Inferior parietal cortex (tissue), 1 donor: ENCODE measurements around the gene MYLIP.

Experiments used
- DNase-seq: peaks from one replicate; pipeline ENCODE4 v3.0.0-alpha.2; 2016; ENCODE audit errors: extremely low spot score

MYLIP gene

DNA sequence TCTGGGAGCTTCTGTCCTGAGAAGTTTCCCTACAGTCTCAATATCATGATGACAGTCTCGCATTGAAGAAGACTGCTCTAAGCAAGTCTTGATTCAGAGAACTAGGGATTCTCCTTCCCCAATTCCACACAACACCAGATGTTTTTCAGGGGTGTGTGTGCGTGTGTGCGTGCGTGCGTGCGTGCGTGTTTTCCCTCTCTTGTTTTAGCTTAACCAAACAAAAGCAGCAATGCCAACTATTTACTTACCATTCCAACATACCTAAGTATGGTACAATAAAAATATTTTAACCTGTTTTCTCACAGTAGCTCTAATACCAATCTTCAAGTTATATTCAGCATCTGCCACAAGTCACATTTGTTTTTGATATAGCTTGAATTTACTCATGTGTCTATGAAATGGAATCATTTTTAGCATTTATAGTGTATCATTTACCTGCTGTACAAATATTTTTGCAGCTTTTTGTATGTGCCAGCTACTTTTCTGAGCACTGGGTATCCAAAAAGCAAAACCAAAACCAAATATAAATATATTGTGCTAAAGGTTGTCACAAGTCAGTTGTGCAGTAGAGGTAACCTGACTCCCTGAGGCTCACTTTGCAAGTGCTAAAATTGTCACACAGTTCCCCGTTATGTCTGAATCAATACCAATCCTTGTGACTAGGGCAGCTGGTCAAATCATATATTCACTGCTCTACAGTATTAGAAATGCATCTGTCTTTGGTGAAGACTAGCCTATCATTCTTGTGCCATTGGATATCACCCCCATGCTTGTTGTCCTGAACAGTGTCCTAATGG is 21.7 kb upstream of the MYLIP start:
- no peak for DNase-seq

DNA sequence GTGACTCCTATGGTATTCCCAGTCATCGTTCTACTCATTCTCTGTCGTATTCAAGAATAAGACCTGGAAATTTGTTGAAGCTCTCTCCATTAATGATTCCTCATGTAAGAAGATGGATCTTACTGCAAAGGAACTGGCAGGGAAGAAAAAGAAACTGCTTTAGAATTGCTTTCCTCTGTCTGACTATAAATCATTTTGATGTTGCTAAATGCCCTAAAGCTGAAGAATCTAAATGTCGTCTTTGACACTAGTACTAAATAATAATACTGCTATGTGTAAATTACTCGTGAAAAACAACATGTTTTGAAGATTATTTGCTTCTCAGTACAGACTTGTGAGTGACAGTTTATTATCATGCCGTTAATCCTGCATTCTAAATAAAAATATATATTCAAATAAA is 20.5 kb upstream of the MYLIP start:
- DNase-seq: no peak

DNA sequence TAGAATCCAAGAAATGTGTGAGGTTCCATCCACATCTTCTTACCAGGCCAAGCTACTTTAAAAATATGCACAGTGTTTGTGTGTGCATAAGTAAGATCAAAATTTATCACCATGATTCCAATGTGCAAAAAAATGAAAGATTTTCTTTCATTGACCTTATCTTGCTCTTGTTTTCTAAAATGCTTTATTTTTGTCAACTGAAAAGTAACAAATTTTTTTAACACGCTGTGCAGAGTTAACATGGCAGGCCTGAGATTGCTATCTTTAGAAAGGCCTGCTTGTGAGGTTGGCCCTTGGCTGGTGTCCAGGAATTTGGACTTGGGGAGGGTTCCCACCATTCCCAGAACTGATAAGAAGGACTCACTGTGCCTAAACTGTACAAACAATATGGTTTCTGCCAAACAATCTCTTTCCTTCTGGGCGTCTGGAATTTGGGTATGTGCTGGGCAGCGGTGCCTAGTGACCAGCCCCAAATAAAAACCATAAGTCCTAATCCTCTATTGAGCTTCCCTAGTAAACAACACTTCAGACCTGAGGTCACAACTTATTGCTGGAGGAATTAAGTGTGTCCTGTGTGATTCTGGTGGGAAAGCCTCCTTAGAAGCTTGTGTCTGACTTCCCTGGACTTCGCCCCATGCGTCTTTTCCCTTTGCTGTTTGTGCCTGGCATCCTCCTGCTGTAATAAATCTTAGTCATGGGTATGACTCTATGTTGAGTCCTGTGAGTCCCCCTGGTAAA is 19.8 kb upstream of the MYLIP start:
- DNase-seq: no peak

DNA sequence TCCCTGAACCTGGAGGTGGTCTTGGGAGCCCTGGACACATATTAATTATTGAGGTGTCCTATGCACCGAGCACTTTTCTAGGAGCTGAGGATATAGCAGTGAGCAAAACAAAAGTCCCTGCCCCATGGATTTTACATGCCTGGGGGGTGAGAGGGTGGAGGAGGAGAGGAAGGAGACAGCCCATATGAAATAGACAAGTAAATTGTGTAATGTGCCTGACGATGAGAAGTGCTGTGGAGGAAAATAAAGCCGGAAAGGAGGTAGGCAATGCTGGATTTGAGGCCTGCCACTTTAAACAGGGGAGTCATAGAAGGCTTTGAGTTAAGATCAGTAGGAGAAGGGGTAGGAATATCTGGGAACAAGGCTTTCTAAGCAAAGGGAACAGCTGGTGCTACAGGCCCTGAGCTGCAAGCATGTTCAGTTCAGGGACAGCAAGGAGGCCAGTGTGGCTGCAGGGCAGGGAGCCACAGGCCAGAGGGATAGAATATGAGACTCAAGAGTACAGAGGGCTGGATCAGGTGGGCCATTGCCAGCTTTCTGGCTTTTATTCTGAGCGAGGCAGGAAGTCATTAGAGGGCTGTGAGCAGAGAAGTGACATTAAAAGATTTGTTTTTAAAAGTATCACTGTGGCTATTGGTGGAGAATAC is 19.1 kb upstream of the MYLIP start:
- no peak for DNase-seq

DNA sequence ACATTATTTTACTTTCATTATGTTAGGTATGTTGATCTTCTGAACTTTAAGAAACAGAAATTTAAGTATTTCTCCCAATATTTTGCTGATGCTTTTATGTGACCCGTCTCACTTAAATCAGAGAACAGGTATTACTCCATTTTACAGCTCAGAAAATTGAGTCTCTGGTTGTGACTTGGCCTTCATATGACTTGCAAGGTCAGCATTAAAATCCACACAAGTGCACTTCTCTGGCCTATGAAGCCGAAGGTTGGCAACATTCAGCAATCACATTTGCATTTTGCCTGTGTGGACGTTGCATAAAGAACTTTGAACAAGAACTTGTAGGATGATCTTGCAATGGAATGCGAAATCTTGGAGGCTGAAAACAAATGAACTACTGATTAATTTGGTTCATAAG is 10.1 kb upstream of the MYLIP start:
- DNase-seq: no peak

DNA sequence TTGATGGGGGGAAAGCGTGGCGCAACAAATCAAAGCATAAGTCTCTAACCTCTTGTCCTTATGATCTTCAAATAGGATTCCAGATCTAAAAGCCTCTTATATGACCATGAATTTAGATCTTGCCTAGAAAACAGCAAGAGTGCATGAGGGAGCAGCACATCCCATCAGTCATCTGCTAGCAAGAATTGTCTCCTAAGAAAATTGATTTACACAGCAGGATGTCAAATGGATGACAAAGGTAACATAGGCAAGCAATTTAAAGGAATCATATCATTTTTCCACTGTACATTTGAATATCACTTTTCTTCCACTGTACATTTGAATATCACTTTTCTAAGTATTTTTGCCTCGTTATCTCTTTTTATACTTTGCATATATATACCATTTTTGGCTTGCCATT is 7.5 kb upstream of the MYLIP start:
- DNase-seq: no peak

DNA sequence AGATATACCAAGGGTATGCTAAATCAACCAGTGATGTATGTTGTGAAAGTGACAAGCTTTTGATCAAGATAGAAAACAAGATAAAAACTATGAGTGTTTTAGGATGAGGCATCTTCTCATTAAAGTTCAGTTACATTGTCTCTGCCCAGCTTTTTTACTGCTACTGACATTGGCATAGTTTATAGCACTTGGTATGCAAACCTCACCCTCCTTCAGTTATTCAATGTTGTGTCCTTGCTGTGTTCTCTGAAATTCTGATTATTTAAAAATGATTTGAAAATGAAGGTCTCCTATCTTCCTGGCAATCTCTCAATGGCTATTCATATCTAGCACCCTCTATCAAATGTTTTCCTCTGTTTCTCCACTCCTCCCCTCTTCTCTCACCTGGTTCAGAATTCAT is 6.7 kb upstream of the MYLIP start:
- no peak for DNase-seq

DNA sequence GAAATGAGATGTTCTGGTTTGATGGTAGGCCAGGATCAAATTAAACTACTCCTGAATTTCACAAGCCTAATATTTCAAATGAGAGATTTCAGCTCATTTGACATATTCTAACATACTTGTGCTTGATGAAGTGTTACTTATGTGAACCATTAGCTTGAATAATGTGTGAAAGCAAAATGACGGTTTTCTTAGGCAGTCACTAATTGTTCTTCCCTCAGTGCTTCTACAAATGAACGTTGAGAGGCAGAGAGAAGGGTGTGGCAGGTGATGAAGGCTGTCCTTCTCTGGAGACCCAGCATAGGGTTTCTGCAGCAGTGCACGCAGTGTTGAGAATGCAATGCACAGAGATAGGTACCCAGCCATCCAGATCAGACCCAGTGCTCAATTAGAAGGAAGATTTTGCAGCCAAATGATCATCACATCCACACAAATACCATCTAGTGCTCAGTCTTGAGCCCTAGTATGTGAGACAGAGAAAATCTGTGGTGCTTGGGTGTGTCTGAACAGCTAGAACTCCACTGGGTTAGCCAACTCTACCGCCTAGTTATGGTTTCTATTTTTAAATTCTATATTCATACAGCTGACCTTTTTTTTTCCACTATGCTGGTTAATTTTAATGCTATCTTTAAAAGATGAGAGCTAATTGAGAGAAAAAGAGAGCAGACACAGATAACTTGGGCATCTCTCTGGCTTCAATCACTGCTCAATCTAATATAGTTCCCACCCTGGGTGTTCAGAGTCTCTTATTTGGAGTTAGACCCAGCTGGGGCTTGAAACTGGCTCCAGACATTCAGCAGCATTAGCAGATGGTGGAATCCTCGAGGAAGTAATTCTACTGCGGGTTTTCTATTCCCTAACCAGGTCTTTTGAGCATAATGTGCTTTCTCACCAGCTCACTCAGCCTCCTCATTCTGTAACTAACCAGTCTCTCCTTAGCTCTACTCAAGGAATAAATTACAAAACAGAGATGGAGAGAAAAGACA is 4.4 kb upstream of the MYLIP start:
- DNase-seq: no peak

DNA sequence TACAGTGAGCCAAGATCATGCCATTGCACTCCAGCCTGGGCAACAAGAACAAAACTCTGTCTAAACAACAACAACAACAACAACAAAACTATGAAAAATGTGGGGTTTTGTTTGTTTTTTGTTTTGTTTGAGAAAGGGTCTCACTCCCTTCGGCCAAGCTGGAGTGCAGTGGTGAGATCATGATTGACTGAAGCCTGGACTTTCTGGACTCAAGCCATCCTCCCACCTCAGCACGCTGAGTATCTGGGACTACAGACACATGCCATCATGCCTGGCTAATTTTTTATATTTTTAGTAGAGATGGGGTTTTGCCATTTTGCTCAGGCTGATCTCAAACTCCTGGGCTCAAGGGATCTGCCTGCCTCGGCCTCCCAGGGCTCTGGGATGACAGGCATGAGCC is 2.8 kb upstream of the MYLIP start:
- no peak for DNase-seq

DNA sequence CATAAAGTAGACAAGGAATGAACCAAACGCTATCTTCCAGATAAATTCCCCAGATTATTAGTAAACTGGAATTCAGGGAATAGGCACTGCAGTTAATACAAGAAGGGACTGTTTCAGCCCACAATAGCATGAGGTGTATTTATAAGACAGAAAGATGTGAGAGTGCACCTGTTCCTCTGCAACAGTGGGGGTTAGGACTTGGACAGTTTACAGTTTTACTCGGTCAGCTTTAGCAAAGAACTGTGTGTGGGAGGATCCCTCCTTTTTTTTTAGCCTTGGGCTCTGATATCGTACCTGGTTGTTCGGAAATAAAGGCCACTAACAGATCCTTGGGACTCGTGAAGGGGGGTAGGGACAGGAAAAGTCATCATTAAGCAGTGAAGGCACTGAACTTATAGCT is 2.0 kb upstream of the MYLIP start:
- no peak for DNase-seq

DNA sequence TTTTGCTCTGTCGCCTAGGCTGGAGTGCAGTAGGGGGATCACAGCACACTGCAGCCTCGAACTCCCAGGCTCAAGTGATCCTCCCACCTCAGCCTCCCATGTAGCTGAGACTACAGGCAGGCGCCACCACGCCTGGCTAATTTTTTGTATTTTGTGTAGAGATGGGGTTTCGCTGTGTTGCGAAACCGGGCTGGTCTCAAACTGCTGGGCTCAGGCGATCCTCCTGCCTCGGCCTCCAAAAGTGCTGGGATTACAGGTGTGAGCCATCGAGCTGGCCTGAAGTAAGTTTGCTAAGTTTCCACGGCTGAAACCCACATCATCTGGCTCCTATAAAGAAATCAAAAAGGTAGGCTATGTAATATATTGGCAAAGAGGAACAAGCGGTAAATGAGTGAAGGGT is 1.4 kb upstream of the MYLIP start:
- no peak for DNase-seq

DNA sequence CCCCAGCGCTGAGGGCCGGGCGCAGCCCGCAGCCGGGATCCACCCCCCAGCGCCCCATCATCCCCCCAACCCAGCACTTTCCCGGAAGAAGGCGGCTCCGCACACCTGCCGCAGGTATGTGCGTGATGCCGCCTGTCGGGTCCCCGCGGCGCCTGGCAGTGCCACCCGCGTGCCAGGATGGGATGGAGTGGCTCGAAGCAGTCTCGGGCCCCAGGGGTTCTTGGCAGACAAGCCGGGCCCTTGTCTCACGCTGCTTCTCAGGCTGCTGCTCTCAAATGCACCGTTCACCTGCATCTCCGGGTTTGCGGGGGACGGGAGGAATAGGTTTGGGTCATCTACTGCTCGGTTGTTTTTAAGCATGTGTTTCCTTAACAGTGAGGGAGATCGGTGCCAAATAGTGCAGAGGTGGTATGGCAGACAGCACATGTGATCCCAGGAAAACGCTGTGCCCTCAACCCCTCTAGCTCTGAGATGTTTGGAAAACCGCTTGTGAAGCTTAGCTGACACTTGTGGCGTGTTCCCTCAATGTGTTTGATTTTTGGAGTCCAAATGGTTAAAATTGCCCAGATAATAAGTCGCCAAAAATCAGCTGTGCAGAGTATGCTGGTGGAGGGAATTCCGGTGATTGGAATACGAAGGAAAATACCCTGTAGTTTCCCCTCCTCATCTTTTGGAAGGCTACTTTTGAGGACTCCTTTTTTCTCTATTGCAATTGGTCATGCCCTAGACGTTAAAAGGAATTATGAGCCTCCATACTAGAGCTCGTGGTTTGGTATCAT is 926 bp downstream of the MYLIP start:
- peak; percentile 55 for DNase-seq

DNA sequence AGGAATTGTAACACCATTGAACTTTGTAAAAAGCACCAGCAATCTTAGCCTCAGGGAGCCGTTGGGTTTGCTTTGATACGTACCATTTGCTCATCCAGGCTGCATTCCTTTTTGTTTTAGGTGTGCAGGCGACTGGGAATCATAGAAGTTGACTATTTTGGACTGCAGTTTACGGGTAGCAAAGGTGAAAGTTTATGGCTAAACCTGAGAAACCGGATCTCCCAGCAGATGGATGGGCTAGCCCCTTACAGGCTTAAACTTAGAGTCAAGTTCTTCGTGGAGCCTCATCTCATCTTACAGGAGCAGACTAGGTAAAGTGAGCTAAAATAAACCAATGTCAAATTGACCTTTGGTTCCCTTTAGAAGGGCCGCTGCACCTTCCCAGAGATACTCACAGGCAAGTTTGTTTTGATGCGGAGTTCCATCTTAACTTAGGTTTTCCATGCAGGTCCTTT is 1.6 kb downstream of the MYLIP start:
- DNase-seq: peak; percentile 40

DNA sequence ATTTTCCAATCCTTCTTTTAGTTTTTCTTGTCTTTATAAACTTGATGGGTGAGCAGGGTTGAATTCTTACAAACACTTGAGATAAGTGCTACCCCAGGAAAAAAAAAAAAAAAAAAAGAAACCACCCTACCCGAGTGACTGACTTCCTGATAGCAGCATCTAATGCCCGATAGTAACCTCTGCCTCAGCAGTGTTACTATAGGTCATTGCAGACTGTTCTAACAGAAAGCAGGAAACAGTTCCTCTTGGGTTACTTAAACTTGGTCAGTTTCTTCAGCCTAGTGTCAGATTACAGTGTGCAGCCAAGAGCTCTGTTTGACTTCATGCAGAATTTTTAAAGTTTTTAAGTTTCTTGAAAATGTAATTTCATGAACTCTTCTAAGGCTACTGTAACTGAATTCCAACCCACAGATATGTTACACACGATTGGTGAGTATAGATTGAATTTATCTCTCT is 2.1 kb downstream of the MYLIP start:
- peak; percentile 66 for DNase-seq

DNA sequence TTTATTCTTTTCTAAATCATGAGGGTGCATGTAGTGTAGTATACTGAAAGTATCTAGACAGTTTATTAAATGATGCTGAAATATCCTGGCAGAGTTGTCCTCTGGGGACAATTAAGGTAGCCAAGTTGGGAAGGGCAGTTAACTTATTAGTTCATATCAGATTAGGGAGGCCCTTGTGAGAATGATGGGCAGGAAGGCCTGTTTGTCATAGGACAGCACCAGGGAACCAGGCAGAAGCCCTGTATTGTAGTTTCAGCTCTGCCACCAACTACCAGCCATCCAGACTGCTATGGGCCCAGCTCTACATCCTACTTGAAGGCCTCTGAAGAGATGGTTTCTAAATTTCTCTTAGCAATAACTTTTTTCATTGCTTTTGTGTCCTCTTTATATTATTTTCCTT is 4.0 kb downstream of the MYLIP start:
- DNase-seq: no peak

DNA sequence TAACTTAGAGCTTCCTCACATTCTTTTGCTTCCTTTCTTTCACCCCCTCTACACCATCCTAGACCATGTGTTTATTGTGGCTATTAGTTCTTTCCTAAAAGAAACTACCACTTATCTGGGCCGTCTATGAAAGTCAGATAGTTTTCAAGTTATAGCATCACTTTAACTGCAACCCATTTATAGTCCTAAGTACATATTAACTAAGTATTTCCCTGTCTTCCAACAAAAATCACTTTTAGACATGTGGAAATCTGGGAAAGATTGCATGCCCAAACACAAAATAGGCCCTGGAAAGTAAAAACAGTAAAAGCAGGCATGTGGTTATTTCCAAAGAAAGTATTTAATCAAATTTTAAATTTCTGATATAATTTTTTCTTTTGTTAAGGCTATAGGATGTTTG is 5.5 kb downstream of the MYLIP start:
- no peak for DNase-seq

DNA sequence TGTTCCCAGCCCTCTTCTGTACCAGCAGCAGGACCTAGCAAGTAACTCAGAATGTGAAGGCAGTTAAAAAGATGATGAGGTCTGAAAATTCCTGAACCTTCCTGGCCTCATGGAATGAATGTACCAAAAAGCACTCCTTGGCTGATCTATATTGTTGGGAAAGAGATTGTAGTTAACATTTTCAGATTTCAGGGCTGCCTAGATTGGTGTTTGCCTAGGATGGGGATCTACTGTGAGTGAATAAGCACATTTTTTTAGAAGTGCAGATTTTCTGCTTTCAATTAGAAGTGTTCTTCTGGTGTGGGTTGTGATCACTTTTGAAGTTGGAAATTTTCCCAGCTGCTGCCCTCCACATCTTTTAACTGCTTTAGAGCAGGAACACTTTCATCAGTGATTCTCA is 6.2 kb downstream of the MYLIP start:
- DNase-seq: no peak

DNA sequence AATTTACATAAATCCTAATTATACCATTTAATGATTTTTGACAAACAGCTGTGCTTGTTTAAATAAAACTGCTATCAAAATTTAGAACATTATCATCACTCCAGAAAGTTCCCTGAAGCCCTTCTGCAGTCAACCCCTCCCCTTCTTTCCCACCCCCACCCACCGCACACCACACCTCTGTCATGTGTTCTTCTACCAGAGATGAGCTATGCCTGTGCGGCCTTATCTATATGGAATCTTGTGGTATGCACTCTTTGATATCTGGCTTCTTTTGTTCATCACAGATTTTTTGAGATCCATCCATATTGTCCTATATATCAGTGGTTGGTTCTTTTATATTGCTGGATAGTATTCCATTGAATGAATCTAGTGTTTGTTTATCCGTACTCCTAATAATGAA is 7.2 kb downstream of the MYLIP start:
- DNase-seq: no peak

DNA sequence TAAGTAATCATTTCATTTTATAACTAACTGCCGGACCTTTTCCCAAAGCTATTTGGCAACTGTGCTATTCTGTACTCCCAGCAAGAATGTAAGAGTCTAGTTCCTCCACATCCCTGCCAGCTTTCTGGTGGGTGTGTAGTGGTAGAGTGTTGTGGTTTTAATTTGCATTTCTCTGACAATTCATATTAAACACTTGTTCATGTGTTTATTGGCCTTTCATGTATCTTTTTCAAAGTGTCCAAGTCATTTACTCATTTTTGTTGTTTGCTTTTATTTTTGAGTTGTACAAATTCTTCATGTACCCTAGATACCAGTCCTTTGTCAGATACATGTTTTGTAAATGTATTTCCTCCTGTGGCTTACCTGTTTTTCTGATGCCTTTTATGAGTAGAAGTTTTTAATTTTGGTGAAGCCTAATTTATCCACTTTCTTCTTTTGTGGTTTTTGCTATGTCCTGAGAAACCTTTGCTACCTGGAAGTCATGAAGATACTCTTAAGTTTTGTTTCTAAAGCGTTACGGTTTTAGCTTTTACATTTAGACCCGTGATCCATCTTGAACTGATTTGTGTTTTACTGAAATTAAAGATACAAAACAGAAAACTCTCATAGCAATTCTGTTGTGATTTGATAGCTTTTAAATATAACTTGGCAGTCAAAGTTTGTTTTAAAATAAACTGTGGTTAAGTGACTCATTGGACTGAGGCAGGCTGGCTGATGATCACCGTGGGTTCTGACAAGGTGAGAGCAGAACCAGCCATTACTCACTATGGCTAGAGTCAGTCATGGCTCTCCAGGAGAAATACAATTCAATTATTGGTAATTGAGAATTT is 8.0 kb downstream of the MYLIP start:
- DNase-seq: no peak

DNA sequence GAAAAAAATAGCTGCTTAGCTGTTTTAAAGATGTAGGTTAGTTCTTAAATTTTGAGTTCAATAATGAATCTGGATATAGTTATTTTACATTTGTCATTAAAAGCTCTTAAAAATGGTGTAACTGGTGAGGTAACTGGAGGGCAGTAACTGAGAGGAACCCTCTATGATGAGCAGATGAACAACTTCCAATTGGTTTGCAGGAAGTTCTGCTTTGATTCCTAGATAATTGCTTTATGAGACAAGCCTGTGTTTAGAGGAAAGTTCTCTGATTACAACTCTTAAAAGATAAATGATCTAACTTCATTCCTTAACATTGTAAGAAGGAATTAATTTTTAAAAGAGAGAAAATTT is 8.5 kb downstream of the MYLIP start:
- DNase-seq: no peak
